Neural progenitor cell (in vitro differentiated cells): ENCODE results near the gene ATP7B. TPM values are rescaled to one million over a fixed set of nuclear protein-coding genes. Genes with fewer than 3 reads are reported as not detected.

Experiments used
- DNase-seq: peaks from one replicate; pipeline ENCODE4 v3.0.0-alpha.2; 2016; ENCODE audit warnings: low spot score
- H2AFZ ChIP-seq: fragments of 200-600 bp; sonication (generic); replicated peaks from 2 replicates; pipeline ENCODE4 v1.6.1; 2016; ENCODE audit warnings: antibody characterized with exemption
- H3F3A ChIP-seq: fragments of 200-600 bp; sonication (generic); 2 replicates; pipeline ENCODE4 v1.6.1; 2016; ENCODE audit warnings: antibody characterized with exemption, low read depth
- H3K27ac ChIP-seq: fragments of 200-600 bp; sonication (generic); 2 replicates; pipeline ENCODE4 v1.5.1; 2016; ENCODE audit warnings: mild to moderate bottlenecking
- H3K27me3 ChIP-seq: fragments of 200-600 bp; sonication (generic); 2 replicates; pipeline ENCODE4 v1.6.1; 2016; ENCODE audit warnings: mild to moderate bottlenecking, moderate library complexity
- H3K36me3 ChIP-seq: fragments of 200-600 bp; sonication (generic); 2 replicates; pipeline ENCODE4 v1.5.1; 2016
- H3K4me1 ChIP-seq: fragments of 200-600 bp; sonication (generic); 2 replicates; pipeline ENCODE4 v1.6.1; 2016; ENCODE audit warnings: mixed run types
- H3K4me2 ChIP-seq: fragments of 200-600 bp; sonication (generic); 2 replicates; pipeline ENCODE4 v1.6.1; 2016
- H3K4me3 ChIP-seq: fragments of 200-600 bp; sonication (generic); 2 replicates; pipeline ENCODE4 v1.5.1; 2016
- H3K79me2 ChIP-seq: fragments of 200-600 bp; sonication (generic); 2 replicates; pipeline ENCODE4 v1.6.1; 2016; ENCODE audit warnings: low read depth
- H3K9ac ChIP-seq: fragments of 200-600 bp; sonication (generic); 2 replicates; pipeline ENCODE4 v1.6.1; 2016
- H3K9me3 ChIP-seq: fragments of 200-600 bp; sonication (generic); 2 replicates; pipeline ENCODE4 v1.5.1; 2016; ENCODE audit warnings: low read depth
- H4K20me1 ChIP-seq: fragments of 200-600 bp; sonication (generic); 2 replicates; pipeline ENCODE4 v1.6.1; 2016; ENCODE audit warnings: low read depth
- H3K27ac Mint-ChIP-seq: 3 replicates; pipeline ENCODE4 v1.8.0; 2021; ENCODE audit warnings: mixed read lengths
- H3K27me3 Mint-ChIP-seq: 2 replicates; pipeline ENCODE4 v1.8.0; 2022; ENCODE audit warnings: low read depth, mild to moderate bottlenecking, inconsistent platforms, moderate library complexity, mixed read lengths; ENCODE audit not compliant: insufficient read depth
- H3K36me3 Mint-ChIP-seq: 3 replicates; pipeline ENCODE4 v1.8.0; 2021; ENCODE audit warnings: mixed read lengths
- H3K4me1 Mint-ChIP-seq: 3 replicates; pipeline ENCODE4 v1.8.0; 2021; ENCODE audit warnings: mixed read lengths
- H3K4me3 Mint-ChIP-seq: 3 replicates; pipeline ENCODE4 v1.8.0; 2021; ENCODE audit warnings: mild to moderate bottlenecking, moderate library complexity, mixed read lengths
- H3K9me3 Mint-ChIP-seq: 3 replicates; pipeline ENCODE4 v1.8.0; 2020; ENCODE audit warnings: mixed read lengths
- CTCF ChIP-seq: fragments of 200-600 bp; sonication (generic); IDR thresholded peaks from 2 replicates; pipeline ENCODE4 v1.5.1; 2017; ENCODE audit warnings: antibody characterized with exemption, mild to moderate bottlenecking
- EZH2 ChIP-seq: fragments of 200-600 bp; sonication (generic); IDR thresholded peaks from 2 replicates; pipeline ENCODE4 v1.6.1; 2017; ENCODE audit warnings: antibody characterized with exemption, mild to moderate bottlenecking, moderate library complexity
- EZH2phosphoT487 ChIP-seq: fragments of 200-600 bp; sonication (generic); IDR thresholded peaks from 2 replicates; pipeline ENCODE4 v1.6.1; 2017; ENCODE audit warnings: antibody characterized with exemption
- total RNA-seq: library from RNA; depleted of rRNA; stranded (reverse); fragments of >200 nt; gene quantifications from 2 replicates; pipeline ENCODE4 v1.2.3, GENCODE V29; 2015; ENCODE audit warnings: low replicate concordance

The ATP7B gene
- total RNA-seq, 1 donor from 2014 or later = 8.2 TPM

- Mint-ChIP-seq H3K9me3 (peaks cover 2% of the 10 kb centered on the region), H3K4me1 (no peaks in the 10 kb centered on the region), H3K27ac (no peak overlapping the region), H3K27me3 (no peaks in the 10 kb centered on the region), H3K36me3 (peaks cover 8% of the 10 kb centered on the region), H3K4me3 (no peak overlapping the region)
- no peaks in the 10 kb centered on the region for H3F3A ChIP-seq
- H3K9me3 ChIP-seq = no peaks in the 10 kb centered on the region
- no peak overlapping the region for H3K27ac ChIP-seq
- no peaks in the 10 kb centered on the region for H4K20me1 ChIP-seq
- H3K4me2 ChIP-seq = no peak overlapping the region
- no peaks in the 10 kb centered on the region for H3K27me3 ChIP-seq
- no peak overlapping the region for H3K9ac ChIP-seq
- TF ChIP-seq EZH2 (no peak), EZH2phosphoT487 (no peak), CTCF (no peak)
- H3K4me1 ChIP-seq = no peaks in the 10 kb centered on the region
- no peaks in the 10 kb centered on the region for H3K79me2 ChIP-seq
- DNase-seq = no peak
- no peak overlapping the region for H2AFZ ChIP-seq
- H3K4me3 ChIP-seq = no peak overlapping the region
- H3K36me3 ChIP-seq = no peaks in the 10 kb centered on the region
Measured at GRCh38 chr13:52047463-52047862, 36.2 kb upstream of the ATP7B start.

GRCh38 chr13:52043675-52044074 is 32.4 kb upstream of the ATP7B start:
- H3K4me1 Mint-ChIP-seq = no peaks in the 10 kb centered on the region
- H3K27me3 Mint-ChIP-seq = no peaks in the 10 kb centered on the region
- no peak overlapping the region for H3K9ac ChIP-seq

GRCh38 chr13:52036037-52036436 is 24.8 kb upstream of the ATP7B start:
- Histone ChIP-seq H2AFZ (no peak overlapping the region), H3K79me2 (no peaks in the 10 kb centered on the region), H3K4me1 (no peaks in the 10 kb centered on the region), H3K27me3 (no peaks in the 10 kb centered on the region), H4K20me1 (no peaks in the 10 kb centered on the region), H3K27ac (no peak overlapping the region), H3K36me3 (no peaks in the 10 kb centered on the region), H3K9ac (no peak overlapping the region), H3K4me2 (no peak overlapping the region), H3K9me3 (no peaks in the 10 kb centered on the region), H3K4me3 (no peak overlapping the region), H3F3A (no peaks in the 10 kb centered on the region)
- Mint-ChIP-seq H3K4me1 (peaks cover 3% of the 10 kb centered on the region), H3K36me3 (no peaks in the 10 kb centered on the region), H3K4me3 (no peak overlapping the region), H3K9me3 (peaks cover 2% of the 10 kb centered on the region), H3K27me3 (no peaks in the 10 kb centered on the region), H3K27ac (no peak overlapping the region)
- TF ChIP-seq EZH2 = no peak
- no peak for TF ChIP-seq EZH2phosphoT487
- no peak for DNase-seq

More at GRCh38 chr13:52043675-52044074, 32.4 kb upstream of the ATP7B start:
- H3K27me3 ChIP-seq = no peaks in the 10 kb centered on the region
- Mint-ChIP-seq H3K9me3 (peaks cover 4% of the 10 kb centered on the region), H3K27ac (no peak overlapping the region), H3K36me3 (peaks cover 8% of the 10 kb centered on the region), H3K4me3 (no peak overlapping the region)
- H2AFZ ChIP-seq = no peak overlapping the region
- H4K20me1 ChIP-seq = no peaks in the 10 kb centered on the region
- no peak for DNase-seq
- no peaks in the 10 kb centered on the region for H3K36me3 ChIP-seq
- no peak overlapping the region for H3K4me3 ChIP-seq
- H3K4me1 ChIP-seq = no peaks in the 10 kb centered on the region
- H3F3A ChIP-seq = no peaks in the 10 kb centered on the region
- no peaks in the 10 kb centered on the region for H3K9me3 ChIP-seq
- TF ChIP-seq CTCF (no peak), EZH2phosphoT487 (no peak), EZH2 (no peak)
- H3K79me2 ChIP-seq = no peaks in the 10 kb centered on the region
- H3K4me2 ChIP-seq = no peak overlapping the region
- H3K27ac ChIP-seq = no peak overlapping the region

GRCh38 chr13:52034616-52035226 is 23.5 kb upstream of the ATP7B start:
- TF ChIP-seq EZH2phosphoT487 = no peak
- no peak for TF ChIP-seq EZH2
- no peak for TF ChIP-seq CTCF
- Mint-ChIP-seq H3K4me3 (no peak overlapping the region), H3K27ac (no peak overlapping the region), H3K9me3 (peaks cover 8% of the 10 kb centered on the region), H3K27me3 (no peaks in the 10 kb centered on the region), H3K4me1 (peaks cover 3% of the 10 kb centered on the region), H3K36me3 (peaks cover 12% of the 10 kb centered on the region)
- Histone ChIP-seq H3K4me1 (no peaks in the 10 kb centered on the region), H3K4me2 (no peak overlapping the region), H3K9me3 (no peaks in the 10 kb centered on the region), H4K20me1 (no peaks in the 10 kb centered on the region), H2AFZ (no peak overlapping the region), H3K9ac (no peak overlapping the region), H3K27ac (no peak overlapping the region), H3K36me3 (no peaks in the 10 kb centered on the region), H3K27me3 (no peaks in the 10 kb centered on the region), H3F3A (no peaks in the 10 kb centered on the region), H3K4me3 (no peak overlapping the region), H3K79me2 (no peaks in the 10 kb centered on the region)
- DNase-seq = no peak
